Stimulated activated CD4-positive, alpha-beta T cell treated with anti-CD3 and anti-CD28 coated beads, Interleukin-2, amount 100 ng/mL, for 48 hours (primary cell): ENCODE measurements around the gene CHIT1.

Experiments
- DNase-seq, 2 donors: peaks; one replicate each; pipeline ENCODE4 v3.0.0-alpha.2; 2020

CHIT1 gene

GRCh38 chr1:203173566-203173965, 55.9 kb downstream of the CHIT1 start:
- DNase-seq = no peak

- no peak for DNase-seq
Observed at GRCh38 chr1:203173011-203173555, 56.4 kb downstream of the CHIT1 start.

- DNase-seq = peak; percentile 56 to 60
Observed at GRCh38 chr1:203172184-203173010, 57.1 kb downstream of the CHIT1 start.

- no peak for DNase-seq
Observed at GRCh38 chr1:203171341-203172183, 57.9 kb downstream of the CHIT1 start.

GRCh38 chr1:203170625-203171330, 58.7 kb downstream of the CHIT1 start:
- DNase-seq = no peak

- DNase-seq = no peak
Observed at GRCh38 chr1:203169770-203170520, 59.5 kb downstream of the CHIT1 start.

GRCh38 chr1:203168991-203169390, 60.5 kb downstream of the CHIT1 start:
- no peak for DNase-seq

GRCh38 chr1:203168256-203168786, 61.2 kb downstream of the CHIT1 start:
- DNase-seq = no peak

- DNase-seq = no peak
Observed at GRCh38 chr1:203167913-203168200, 61.6 kb downstream of the CHIT1 start.

- no peak for DNase-seq
Observed at GRCh38 chr1:203167026-203167912, 62.2 kb downstream of the CHIT1 start.

GRCh38 chr1:203166192-203166940, 63.1 kb downstream of the CHIT1 start:
- DNase-seq = no peak
